GM23338 (cell line): ENCODE results near the gene PGGT1B. TPM values are rescaled to one million over a fixed set of nuclear protein-coding genes. Genes with fewer than 3 reads are reported as not detected.

Source experiments
- ATAC-seq: fragments of 200-7000 bp; cut with Tn5 transposase; 3 replicates; pipeline ENCODE4 v1.9.1; 2020
- DNase-seq: peaks from one replicate; pipeline ENCODE4 v3.0.0-alpha.2; 2015; ENCODE audit warnings: low spot score
- H2AFZ ChIP-seq: fragments of 200-600 bp; sonication (generic); 2 replicates; pipeline ENCODE4 v1.8.0; 2016; ENCODE audit warnings: antibody characterized with exemption, mild to moderate bottlenecking, moderate library complexity
- H3F3A ChIP-seq: fragments of 200-600 bp; sonication (generic); replicated peaks from 2 replicates; pipeline ENCODE4 v1.8.0; 2017; ENCODE audit warnings: antibody characterized with exemption, mixed run types, low read depth
- H3K27ac ChIP-seq: fragments of 200-600 bp; sonication (generic); 2 replicates; pipeline ENCODE4 v1.6.1; 2016; ENCODE audit warnings: low read depth
- H3K27me3 ChIP-seq: fragments of 200-600 bp; sonication (generic); 2 replicates; pipeline ENCODE4 v1.8.0; 2016; ENCODE audit warnings: mild to moderate bottlenecking, mixed run types, moderate library complexity; ENCODE audit not compliant: insufficient read depth
- H3K36me3 ChIP-seq: fragments of 200-600 bp; sonication (generic); 2 replicates; pipeline ENCODE4 v1.8.0; 2016; ENCODE audit warnings: mild to moderate bottlenecking; ENCODE audit not compliant: insufficient read depth
- H3K4me1 ChIP-seq: fragments of 200-600 bp; sonication (generic); 2 replicates; pipeline ENCODE4 v1.8.0; 2016; ENCODE audit warnings: mild to moderate bottlenecking, moderate library complexity; ENCODE audit not compliant: insufficient read depth
- H3K4me2 ChIP-seq: fragments of 200-600 bp; sonication (generic); 2 replicates; pipeline ENCODE4 v1.7.1; 2017; ENCODE audit warnings: mixed run types
- H3K4me3 ChIP-seq: fragments of 200-600 bp; sonication (generic); 2 replicates; pipeline ENCODE4 v1.6.1; 2016; ENCODE audit warnings: mixed run types
- H3K79me2 ChIP-seq: fragments of 200-600 bp; sonication (generic); replicated peaks from 2 replicates; pipeline ENCODE4 v1.8.0; 2017; ENCODE audit warnings: mild to moderate bottlenecking; ENCODE audit not compliant: insufficient read depth
- H3K9me2 ChIP-seq: fragments of 200-600 bp; sonication (generic); 2 replicates; pipeline ENCODE4 v1.8.0; 2017; ENCODE audit not compliant: insufficient read depth
- H4K20me1 ChIP-seq: fragments of 200-600 bp; sonication (generic); replicated peaks from 2 replicates; pipeline ENCODE4 v1.8.0; 2017; ENCODE audit warnings: mild to moderate bottlenecking; ENCODE audit not compliant: insufficient read depth
- H3K27ac Mint-ChIP-seq: 2 replicates; pipeline ENCODE4 v1.8.0; 2020; ENCODE audit warnings: inconsistent platforms, mild to moderate bottlenecking, moderate library complexity, mixed read lengths
- H3K27me3 Mint-ChIP-seq: 3 replicates; pipeline ENCODE4 v1.8.0; 2022; ENCODE audit warnings: low read depth, mild to moderate bottlenecking, moderate library complexity, mixed read lengths, inconsistent platforms; ENCODE audit not compliant: insufficient read depth, poor library complexity
- H3K36me3 Mint-ChIP-seq: 3 replicates; pipeline ENCODE4 v1.8.0; 2021; ENCODE audit warnings: low read depth, mild to moderate bottlenecking, inconsistent platforms, moderate library complexity, mixed read lengths
- H3K4me1 Mint-ChIP-seq: 3 replicates; pipeline ENCODE4 v1.8.0; 2020; ENCODE audit warnings: mild to moderate bottlenecking, inconsistent platforms, mixed read lengths
- H3K4me3 Mint-ChIP-seq: 3 replicates; pipeline ENCODE4 v1.8.0; 2021; ENCODE audit warnings: moderate library complexity, mild to moderate bottlenecking, inconsistent platforms, mixed read lengths
- H3K9me3 Mint-ChIP-seq: 3 replicates; pipeline ENCODE4 v1.8.0; 2020; ENCODE audit warnings: moderate library complexity, mild to moderate bottlenecking, inconsistent platforms, mixed read lengths
- CREB1 ChIP-seq: fragments of 250-450 bp; sonication (Bioruptor Pico); IDR thresholded peaks from 2 replicates; pipeline ENCODE4 v1.5.0; 2020; ENCODE audit warnings: low read depth, mild to moderate bottlenecking, moderate library complexity
- CTCF ChIP-seq, 2 experiments: fragments of 200-600 bp in 1 of 2; sonication (generic) in 1 of 2; conservative IDR thresholded peaks; 2 replicates each; pipeline versions ENCODE4 v1.5.1 to v1.6.1; 2016 to 2017; ENCODE audit warnings: antibody characterized with exemption in 2 of 2, low read depth in 2 of 2, mild to moderate bottlenecking in 2 of 2, moderate library complexity in 1 of 2
- ETS1 ChIP-seq: IDR thresholded peaks from 2 replicates; pipeline ENCODE4 v1.6.1; 2016; ENCODE audit warnings: antibody characterized with exemption
- EZH2 ChIP-seq: fragments of 200-600 bp; sonication (generic); IDR thresholded peaks from one replicate; pipeline ENCODE4 v1.8.0; 2017; ENCODE audit warnings: antibody characterized with exemption, mild to moderate bottlenecking, low read depth; ENCODE audit not compliant: unreplicated experiment
- EZH2phosphoT487 ChIP-seq: fragments of 200-600 bp; sonication (generic); IDR thresholded peaks from one replicate; pipeline ENCODE4 v1.8.1; 2018; ENCODE audit warnings: antibody characterized with exemption; ENCODE audit not compliant: unreplicated experiment
- JUNB ChIP-seq: IDR thresholded peaks from one replicate; pipeline ENCODE4 v1.6.1; 2016; ENCODE audit warnings: antibody characterized with exemption; ENCODE audit not compliant: unreplicated experiment
- NANOG ChIP-seq: IDR thresholded peaks from 2 replicates; pipeline ENCODE4 v1.6.1; 2016; ENCODE audit warnings: antibody characterized with exemption, borderline replicate concordance
- POLR2AphosphoS5 ChIP-seq: IDR thresholded peaks from 2 replicates; pipeline ENCODE4 v1.6.1; 2016; ENCODE audit warnings: antibody characterized with exemption, low read depth
- REST ChIP-seq: IDR thresholded peaks from one replicate; pipeline ENCODE4 v1.6.1; 2018; ENCODE audit warnings: antibody characterized with exemption; ENCODE audit not compliant: unreplicated experiment
- STAT1 ChIP-seq: IDR thresholded peaks from one replicate; pipeline ENCODE4 v1.6.1; 2016; ENCODE audit warnings: antibody characterized with exemption; ENCODE audit not compliant: unreplicated experiment
- ZNF114 ChIP-seq: fragments of 250-450 bp; sonication (Bioruptor Pico); IDR thresholded peaks from 2 replicates; pipeline ENCODE4 v1.5.0; 2020; ENCODE audit warnings: mild to moderate bottlenecking, moderate library complexity
- ZNF331 ChIP-seq: fragments of 250-450 bp; sonication (Bioruptor Pico); IDR thresholded peaks from 2 replicates; pipeline ENCODE4 v1.5.0; 2020; ENCODE audit warnings: low read depth, mild to moderate bottlenecking, moderate library complexity
- ZNF462 ChIP-seq: fragments of 250-450 bp; sonication (Bioruptor Pico); IDR thresholded peaks from 2 replicates; pipeline ENCODE4 v1.5.0; 2020; ENCODE audit warnings: mild to moderate bottlenecking, moderate library complexity
- polyA plus RNA-seq: library from polyadenylated mRNA; unstranded; fragments of >200 nt; fragmentation: Nextera tagmentation; extraction: Ambion mirVana; gene quantifications from 2 replicates; pipeline ENCODE4 v1.2.1, GENCODE V29; 2016
- total RNA-seq: library from RNA; depleted of rRNA; stranded (reverse); fragments of >200 nt; shearing (Covaris generic); gene quantifications from 2 replicates; pipeline ENCODE4 v1.2.3, GENCODE V29; 2014

PGGT1B gene
- total and polyA plus RNA-seq, 2 experiments from 2014 or later = 8.6 to 12.9 TPM

- Histone ChIP-seq H3K36me3 (no peaks in the 10 kb centered on the region), H2AFZ (no peak overlapping the region), H3K4me2 (no peak overlapping the region), H4K20me1 (no peaks in the 10 kb centered on the region), H3F3A (no peaks in the 10 kb centered on the region), H3K27me3 (no peaks in the 10 kb centered on the region), H3K4me3 (no peak overlapping the region), H3K27ac (no peak overlapping the region), H3K79me2 (no peaks in the 10 kb centered on the region), H3K9me2 (no peaks in the 10 kb centered on the region), H3K4me1 (peaks cover 7% of the 10 kb centered on the region; the same call in 1 of the 2 replicates)
- no peak overlapping the region for H3K27ac Mint-ChIP-seq
- H3K27me3 Mint-ChIP-seq = peaks cover 4% of the 10 kb centered on the region
- no peaks in the 10 kb centered on the region for H3K36me3 Mint-ChIP-seq
- H3K4me3 Mint-ChIP-seq = no peak overlapping the region
- TF ChIP-seq EZH2phosphoT487 (no peak), STAT1 (no peak), ZNF462 (CRISPR knock-in tag) (no peak), REST (no peak), JUNB (no peak), EZH2 (no peak), ZNF114 (CRISPR knock-in tag) (no peak), ETS1 (no peak), NANOG (no peak), CREB1 (CRISPR knock-in tag) (no peak), CTCF (conservative IDR thresholded peaks at IDR 0.05; ENCODE audit: low read depth in 2 of 2) (no peak), ZNF331 (CRISPR knock-in tag) (no peak), POLR2AphosphoS5 (no peak)
- ATAC-seq = no peak
- no peak for DNase-seq
- peaks cover 19% of the 10 kb centered on the region for H3K4me1 Mint-ChIP-seq
- no peaks in the 10 kb centered on the region for H3K9me3 Mint-ChIP-seq
Measured at GRCh38 chr5:115190388-115190787, 72.3 kb downstream of the PGGT1B start.
